GM06990 (cell line): ENCODE measurements around the gene SLC2A13.
"Not testable (repeated sequence)": the region's sequence is repeated elsewhere in the genome, so short reads cannot be mapped to it uniquely, and the experiment has no call there.

Source experiments
- DNase-seq: peaks from one replicate; pipeline ENCODE4 v3.0.0-alpha.2; 2011; ENCODE audit not compliant: insufficient read length; ENCODE audit errors: extremely low read depth
- H3K27me3 ChIP-seq: replicated peaks from 2 replicates; pipeline ENCODE4 v1.6.0; 2011; ENCODE audit warnings: low read length; ENCODE audit not compliant: control insufficient read depth, insufficient read depth
- H3K36me3 ChIP-seq: 2 replicates; pipeline ENCODE4 v1.5.1; 2011; ENCODE audit warnings: low read length; ENCODE audit not compliant: control insufficient read depth, insufficient read depth
- H3K4me3 ChIP-seq: replicated peaks from 2 replicates; pipeline ENCODE4 v1.5.1; 2011; ENCODE audit warnings: low read depth, mild to moderate bottlenecking, control low read depth, low read length
- TF ChIP-seq, protein P1 (sequence below): IDR thresholded peaks from 2 replicates; pipeline ENCODE4 v1.5.1; 2011; ENCODE audit warnings: low read length, control low read depth, mild to moderate bottlenecking, inconsistent platforms; ENCODE audit not compliant: insufficient read depth, poor library complexity, severe bottlenecking

Gene SLC2A13

DNA sequence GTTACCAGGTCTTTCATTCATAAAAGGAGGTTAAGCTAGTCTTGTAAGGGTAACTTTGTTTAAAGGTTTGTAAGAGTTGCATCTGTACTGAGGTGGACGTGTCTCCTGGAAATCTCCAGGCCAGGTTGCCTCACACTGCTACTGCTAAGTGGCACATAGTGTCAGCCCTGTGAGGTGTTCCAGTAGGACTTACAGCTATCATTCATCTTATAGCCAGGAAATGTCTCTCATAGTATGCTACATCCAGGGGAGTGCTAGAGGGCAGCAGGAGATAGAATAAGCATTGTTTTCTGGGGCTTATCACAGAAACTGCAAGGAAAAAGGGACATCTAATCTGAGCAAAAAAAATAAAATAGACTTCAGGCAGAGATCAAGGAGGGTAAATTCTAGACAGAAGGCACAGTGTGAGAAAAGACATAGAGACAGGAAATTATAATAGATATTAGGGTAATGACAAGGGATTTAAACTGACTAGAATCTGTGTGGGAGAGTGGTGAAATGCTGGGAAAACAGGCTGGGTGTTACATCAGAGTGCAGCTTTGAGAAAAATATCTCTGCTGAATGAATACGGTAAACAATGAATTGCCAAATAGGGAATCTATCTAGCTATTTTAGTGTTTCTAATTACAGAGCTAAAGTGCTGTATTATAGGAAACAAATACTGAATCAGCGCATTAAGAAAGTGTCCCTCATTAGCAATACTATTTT is 281.2 kb downstream of the SLC2A13 start:
- Histone ChIP-seq H3K27me3 (no peaks in the 10 kb centered on the region), H3K36me3 (no peaks in the 10 kb centered on the region), H3K4me3 (no peak overlapping the region)
- DNase-seq = no peak
- TF ChIP-seq, protein P1, sequence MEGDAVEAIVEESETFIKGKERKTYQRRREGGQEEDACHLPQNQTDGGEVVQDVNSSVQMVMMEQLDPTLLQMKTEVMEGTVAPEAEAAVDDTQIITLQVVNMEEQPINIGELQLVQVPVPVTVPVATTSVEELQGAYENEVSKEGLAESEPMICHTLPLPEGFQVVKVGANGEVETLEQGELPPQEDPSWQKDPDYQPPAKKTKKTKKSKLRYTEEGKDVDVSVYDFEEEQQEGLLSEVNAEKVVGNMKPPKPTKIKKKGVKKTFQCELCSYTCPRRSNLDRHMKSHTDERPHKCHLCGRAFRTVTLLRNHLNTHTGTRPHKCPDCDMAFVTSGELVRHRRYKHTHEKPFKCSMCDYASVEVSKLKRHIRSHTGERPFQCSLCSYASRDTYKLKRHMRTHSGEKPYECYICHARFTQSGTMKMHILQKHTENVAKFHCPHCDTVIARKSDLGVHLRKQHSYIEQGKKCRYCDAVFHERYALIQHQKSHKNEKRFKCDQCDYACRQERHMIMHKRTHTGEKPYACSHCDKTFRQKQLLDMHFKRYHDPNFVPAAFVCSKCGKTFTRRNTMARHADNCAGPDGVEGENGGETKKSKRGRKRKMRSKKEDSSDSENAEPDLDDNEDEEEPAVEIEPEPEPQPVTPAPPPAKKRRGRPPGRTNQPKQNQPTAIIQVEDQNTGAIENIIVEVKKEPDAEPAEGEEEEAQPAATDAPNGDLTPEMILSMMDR = no peak

DNA sequence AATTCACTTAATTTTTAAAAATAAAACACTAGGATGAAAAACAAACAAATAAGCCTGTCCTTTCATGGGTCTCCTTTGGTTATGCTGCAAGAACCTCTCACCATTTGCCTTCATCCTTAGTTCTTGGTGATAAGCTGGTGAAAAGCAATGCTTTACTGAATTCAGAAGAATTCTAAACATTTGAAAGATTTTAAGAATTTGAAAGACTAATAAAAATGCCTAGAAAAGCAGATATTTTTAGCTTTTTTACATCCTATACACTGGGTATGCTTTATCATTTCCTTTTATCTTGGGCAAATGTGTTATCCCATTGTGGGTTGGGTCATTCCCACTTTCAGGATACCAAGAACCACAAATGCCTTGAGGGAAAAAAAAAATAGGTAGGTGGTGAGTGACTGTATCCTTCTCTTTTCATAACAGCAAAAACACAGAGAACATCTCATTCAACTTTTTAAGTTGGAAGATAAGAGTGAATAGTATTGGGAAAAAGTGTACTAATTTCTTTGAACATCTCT is 289.2 kb downstream of the SLC2A13 start:
- DNase-seq = no peak

GRCh38 chr12:39815746-39816145 is 290.1 kb downstream of the SLC2A13 start:
- TF ChIP-seq, protein P1 = no peak
- no peaks in the 10 kb centered on the region for H3K36me3 ChIP-seq
- no peak for DNase-seq
- H3K27me3 ChIP-seq = no peaks in the 10 kb centered on the region
- no peak overlapping the region for H3K4me3 ChIP-seq

More for the DNA sequence above, 289.2 kb downstream of the SLC2A13 start:
- Histone ChIP-seq H3K4me3 (no peak overlapping the region), H3K36me3 (no peaks in the 10 kb centered on the region), H3K27me3 (no peaks in the 10 kb centered on the region)
- TF ChIP-seq, protein P1 = no peak

GRCh38 chr12:39814626-39815025 is 291.3 kb downstream of the SLC2A13 start:
- DNase-seq = no peak
- H3K4me3 ChIP-seq = no peak overlapping the region
- TF ChIP-seq, protein P1 = no peak
- no peaks in the 10 kb centered on the region for H3K36me3 ChIP-seq
- H3K27me3 ChIP-seq = no peaks in the 10 kb centered on the region

DNA sequence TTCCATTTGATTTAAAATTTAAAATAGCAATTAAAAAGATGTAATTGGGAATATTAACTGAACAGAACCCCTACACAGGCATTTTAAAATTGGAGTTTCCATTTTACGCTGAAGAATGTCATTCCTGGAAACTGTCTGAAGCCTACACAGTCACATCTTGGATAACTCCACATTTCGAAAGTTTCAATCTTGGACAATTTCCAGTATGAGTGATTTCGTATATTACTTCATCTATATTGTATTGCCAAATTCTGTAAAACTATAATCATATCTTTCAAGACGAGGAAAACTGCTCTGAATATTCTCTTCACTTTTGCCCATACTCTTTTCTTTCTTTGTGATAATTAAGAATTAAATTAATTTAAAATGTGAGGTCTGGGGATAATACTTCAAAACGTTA is 292.1 kb downstream of the SLC2A13 start:
- TF ChIP-seq, protein P1 = no peak
- Histone ChIP-seq H3K4me3 (no peak overlapping the region), H3K36me3 (no peaks in the 10 kb centered on the region), H3K27me3 (no peaks in the 10 kb centered on the region)
- DNase-seq = no peak

- not testable (repeated sequence) for H3K27me3 ChIP-seq, H3K36me3 ChIP-seq, DNase-seq, H3K4me3 ChIP-seq
Observed at GRCh38 chr12:39812456-39812855, 293.4 kb downstream of the SLC2A13 start.
